Pons (tissue), 1 donor: ENCODE measurements around the gene NEU4.
A peak's percentile ranks its signal among the peaks of the same experiment; 100 is the strongest.

Experiments
- DNase-seq: peaks from one replicate; pipeline ENCODE4 v3.0.0-alpha.2; 2016; ENCODE audit warnings: low spot score

NEU4 gene

DNA sequence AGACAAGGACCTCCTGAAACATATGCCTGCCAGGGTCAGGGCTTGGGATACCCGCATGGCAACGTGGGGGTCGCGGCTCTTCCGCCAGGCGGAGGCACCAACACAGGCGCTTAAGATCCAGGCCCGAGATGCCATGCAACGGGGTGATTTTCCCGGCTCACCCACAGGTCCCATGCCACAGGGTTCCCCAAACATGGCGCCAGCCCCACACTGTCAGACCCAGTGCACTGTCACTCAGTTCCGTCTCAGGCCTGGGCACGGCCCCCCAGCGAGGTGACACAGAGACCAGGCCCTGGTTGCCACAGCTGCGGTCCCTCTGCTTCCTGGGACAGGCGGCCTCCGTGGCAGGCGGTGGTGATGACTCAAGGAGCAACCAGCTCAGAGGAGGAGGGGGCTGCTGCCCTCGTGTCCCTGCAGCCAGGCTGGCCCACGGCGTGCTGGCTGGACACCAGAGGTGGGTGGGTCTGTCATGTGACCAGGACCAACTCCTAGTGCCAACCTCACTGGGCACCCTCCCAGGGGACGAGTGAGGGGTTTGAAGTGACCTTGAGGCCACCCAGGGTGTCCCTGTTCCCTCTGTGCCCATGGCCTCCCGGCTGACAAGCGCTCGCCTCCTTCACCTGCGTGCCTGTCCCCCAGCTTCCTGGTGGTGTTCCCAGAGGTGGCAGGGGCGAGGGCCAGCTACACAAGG lies 44.8 kb downstream of the NEU4 start:
- no peak for DNase-seq

DNA sequence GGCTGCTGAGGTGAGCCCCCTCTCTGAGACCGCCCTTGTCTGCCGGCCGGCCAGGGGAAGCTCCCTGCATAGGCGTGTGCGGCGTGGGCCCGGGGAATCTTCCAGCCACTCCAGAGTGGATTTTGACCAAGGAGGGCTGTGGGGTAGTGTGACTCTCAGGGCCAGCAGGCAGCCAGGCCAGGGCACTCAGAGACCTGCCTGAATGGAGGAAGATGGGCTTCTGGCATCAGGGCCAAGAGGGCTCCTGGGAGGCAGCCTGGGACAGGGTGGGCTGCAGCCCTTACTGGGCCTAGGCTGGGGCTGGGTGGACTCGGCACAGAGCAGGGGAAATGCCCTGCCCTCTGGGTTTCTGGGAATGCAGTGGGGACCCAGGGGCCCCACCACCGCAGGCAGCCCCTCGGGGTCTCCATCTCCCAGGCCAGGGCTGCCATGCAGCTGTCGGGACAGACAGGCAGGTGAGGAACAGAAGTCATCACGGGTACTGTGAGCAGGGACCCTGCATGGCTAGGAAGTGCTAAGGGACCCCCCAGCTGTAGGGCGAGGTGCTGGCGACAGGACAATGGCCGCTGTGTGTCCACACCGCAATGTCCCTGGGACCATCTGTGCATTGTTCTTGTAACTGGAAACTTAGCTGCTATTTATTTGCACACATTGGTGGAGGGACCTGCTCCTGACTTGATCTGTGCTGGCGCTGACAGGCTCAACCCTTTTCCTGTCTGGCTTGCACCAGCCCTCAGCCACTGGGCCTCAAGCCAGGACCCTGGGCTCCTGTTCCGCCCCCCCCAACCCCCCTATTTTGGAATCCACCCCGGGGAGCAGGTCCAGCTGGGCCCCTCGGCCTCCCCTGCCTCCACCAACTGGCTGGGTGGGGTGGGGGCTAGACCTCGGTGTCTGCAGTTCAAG lies 45.6 kb downstream of the NEU4 start:
- no peak for DNase-seq

DNA sequence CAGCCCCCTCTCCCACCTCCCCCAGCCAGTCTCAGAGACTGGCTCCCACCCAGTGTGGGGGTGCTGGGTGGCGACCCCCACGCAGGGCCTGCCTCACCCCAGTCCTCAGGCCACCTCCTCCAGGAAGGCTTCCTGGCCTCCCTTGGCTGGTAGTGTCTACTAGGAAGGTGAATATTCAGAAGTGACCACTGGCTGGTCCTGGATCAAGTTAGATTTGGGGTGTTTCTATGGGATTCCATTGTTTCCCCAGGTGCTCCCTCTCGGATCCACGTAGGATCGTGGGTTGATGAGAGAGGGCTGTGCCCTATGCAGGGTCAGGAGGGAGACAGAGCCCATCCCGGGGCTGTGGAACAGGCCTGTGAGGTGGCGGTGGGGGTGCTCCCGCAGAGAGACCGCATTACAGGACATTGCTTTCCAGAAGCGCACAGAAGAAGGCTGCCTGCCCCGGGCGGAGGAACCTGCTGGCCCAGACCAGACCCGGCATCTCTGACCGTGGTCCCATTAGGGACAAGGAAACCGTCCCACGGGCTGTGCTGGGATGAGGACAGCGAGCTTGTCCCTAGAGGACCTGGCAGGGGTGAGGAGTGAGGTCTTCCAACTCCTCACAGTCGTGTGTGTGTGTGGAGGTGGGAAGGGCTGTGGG lies 46.4 kb downstream of the NEU4 start:
- no peak for DNase-seq

DNA sequence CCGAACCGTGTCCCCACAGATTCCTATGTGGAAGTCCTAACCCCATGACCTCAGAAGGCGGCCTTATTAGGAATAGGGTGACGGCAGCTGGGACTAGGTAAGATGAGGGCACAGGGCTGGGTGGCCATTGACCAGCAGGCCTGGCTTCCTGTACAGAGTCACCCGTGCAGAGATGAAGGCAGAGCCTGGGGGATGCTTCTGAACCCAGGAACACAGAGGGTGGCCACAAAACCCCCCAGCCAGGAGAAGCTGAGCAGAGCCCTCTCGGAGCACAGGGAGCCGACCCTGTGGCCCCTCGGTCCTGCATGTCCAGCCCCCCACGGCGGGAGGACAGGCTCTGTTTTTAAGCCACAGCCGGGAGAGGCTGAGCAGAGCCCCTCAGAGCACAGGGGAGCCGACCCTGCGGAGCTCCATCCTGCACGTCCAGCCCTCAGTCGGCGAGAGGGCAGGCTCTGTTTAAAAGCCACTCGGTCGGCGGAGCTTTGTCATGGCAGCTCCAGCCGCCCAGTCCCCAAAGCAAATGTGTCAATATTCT lies 47.0 kb downstream of the NEU4 start:
- DNase-seq, result no peak

DNA sequence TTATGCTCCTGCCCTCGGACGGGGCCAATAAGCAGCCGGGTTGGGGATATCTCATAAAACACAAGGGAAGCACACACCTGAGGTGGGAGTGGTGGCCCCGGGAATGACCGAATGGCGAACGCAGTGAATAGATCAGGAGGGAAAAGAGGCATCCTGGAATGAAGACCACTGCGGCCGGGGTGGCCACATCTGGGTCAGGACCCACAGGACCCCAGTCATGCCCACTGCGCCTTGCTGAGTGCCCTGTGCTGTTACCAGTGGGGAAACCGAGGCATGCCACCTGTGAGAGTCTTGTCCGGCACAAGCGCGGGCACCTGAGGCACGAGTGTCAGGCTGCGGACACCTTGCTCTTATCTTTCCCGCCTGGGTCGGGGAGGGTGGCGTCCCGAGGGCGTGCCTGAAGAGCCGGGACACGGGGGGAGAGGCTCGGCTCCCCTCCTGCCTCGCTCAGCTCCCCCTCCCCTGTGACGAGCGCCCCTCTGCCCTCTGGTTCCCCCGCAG lies 48.1 kb downstream of the NEU4 start:
- DNase-seq, result no peak

DNA sequence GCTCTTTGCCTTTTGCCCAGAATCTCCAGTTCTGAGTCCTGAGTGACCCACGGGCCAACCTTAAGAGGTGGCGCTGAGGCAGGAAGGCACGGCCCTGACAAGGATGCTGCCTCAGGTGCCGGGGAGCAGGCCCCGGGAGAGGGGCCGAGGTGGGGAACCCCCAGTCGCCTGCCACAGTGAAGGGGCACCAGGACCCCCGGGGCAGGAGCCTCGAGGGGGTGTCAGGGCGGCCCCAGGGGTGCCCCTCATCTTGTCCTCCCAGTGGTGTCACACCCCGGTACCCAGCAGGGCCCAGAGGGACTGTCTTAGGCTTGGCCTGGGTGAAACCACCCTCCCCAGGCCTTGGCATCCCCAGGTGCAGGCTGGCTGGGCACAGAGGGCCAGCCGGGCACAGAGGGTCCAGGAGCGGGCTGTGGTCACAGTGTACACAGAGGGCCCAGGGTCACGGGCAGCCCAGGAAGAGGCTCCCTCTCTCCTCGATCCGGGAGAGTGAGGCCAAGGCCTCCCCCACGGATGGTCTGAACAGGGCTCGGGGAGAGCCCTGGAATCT lies 48.7 kb downstream of the NEU4 start:
- no peak for DNase-seq

DNA sequence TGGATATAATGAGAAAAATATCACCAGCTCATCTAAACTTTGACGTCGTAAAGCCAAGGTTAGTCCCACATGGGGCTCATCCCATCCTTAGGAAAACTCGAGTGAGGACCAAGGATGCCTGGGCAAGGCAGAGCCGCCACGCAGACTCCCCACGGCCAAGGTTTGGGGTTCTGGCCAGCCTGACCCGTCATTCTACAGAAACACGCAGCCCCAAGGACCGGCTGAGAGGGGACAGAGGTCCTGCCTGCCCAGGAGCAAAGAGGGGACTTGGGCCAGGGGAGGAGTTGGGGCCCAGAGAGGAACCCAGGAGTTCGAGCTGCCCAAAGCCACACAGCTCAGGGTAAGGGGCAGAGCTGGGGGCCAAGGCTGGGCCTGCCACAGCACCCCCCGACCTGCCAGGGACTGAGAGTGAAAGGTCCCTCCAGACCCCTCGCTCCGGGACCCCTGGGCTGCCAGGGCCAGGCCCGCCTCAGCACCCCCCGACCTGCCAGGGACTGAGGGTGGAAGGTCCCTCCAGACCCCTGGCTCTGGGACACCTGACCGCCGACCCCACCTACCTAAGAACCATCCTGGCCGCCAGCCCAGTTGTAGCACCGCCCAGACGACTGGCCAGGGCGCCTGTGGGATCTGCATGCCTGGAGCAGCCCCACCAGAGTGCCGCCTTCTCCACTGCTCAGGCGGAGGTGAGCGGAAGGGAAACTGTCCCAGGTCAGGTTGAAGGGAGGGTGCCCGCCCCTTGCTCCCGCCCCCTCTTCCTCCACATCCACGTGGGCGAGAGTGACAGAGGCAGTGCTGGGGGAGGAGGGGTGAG lies 49.4 kb downstream of the NEU4 start, which contains the start of gene PDCD1:
Gene PDCD1 (minus strand): TSS at position 689 of the 811 bp plus-strand sequence. CDS start 56 bp downstream, at position 633.
- DNase-seq, result no peak

DNA sequence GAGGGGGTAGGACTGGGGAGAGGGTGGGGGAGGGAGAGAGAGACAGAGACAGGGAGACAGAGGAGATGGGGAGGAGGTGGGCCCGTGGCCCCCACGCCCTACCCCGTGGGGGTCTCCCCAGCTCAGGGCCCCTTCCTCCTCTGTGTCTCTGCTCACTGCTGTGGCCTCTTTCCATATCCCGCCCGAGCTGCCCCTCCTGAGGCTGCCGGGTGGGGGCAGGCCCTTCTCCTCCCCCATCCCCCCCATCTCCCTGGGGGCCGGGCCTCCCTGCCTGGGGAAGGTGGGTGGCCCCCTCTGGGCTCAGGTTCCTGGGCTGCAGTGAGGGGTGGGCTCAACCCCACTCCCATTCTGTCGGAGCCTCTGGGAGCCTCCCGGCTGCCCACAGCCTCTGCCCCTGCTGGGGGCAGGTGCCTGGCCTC lies 50.0 kb downstream of the NEU4 start:
- no peak for DNase-seq

DNA sequence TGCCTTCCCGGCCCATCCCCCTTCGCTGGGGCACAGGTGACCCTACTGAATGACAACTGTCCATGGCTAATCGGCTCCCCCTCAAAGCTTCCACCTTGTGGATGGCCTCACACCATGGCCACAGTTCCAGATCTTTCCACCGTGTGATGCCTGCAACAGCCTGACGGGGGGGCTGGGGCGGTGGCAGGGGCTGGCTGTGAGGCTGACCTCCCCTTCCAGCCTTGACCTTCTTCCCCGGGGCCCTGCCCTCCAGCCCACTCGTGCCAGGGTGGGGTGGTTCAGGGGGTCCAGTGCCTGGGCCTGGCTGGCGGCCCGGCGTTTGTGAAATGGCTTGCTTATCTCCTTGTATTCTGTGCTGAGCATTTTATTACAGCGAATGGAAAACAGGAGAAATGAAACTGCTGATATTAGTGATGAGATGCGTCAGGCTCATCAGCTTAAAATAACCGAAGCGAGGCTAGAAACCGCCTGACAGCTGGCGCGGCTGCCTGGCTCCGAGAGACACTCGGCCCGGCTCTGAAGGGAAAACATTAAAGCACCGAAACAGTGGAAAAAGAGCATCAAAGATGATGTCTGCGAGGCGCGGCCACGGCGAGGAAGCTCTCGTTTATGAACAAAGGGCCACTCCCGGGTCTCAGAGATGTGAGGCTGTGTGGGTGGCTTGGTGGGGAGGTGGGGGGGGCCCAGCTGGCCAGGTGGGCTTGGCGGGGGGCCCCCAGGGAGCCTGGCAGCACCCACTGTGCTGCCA lies 50.6 kb downstream of the NEU4 start:
- peak; percentile 40 for DNase-seq

DNA sequence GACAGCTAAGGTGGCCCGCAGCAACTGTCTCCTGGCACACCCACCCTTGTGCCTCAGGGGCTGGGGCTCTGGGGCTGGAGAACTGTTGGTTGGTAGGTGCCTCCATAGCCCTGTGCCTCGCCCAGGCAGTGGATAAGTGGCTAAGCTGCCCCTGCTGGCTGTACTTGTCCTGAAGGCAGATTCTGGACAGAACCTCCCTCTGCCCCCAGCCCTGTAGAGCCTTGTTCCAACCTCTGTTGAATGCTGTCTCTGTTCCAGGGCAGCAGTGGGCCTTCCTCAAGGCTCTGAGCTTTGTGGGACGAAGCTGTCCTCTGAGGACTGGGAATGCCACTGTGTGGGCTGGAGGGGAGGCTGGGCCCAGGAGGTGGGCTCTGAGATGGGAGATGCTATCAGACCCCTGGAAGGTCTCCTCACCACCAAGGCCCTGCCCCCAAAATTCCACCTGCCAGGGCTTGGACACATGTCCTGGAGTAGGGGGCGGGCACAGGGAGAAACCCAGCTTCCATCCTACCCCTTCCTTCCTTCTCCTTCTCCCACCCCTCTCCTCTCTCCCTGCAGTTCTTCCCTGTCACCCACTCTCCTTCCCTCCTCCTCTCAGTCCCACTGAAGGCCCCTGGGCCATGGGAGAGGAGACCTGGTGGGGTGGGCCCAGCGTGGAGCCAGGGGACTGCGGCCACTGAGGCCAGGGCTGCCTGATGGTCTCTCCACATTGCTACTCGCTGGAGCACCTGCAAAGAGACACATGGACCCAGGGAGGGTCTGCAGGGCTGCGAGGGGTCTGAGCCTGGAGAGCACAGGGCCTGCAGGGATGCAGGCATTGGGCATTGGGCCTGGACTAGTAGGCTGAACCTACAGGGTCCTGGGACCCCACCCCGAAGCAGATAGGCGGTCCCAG lies 51.4 kb downstream of the NEU4 start:
- no peak for DNase-seq

DNA sequence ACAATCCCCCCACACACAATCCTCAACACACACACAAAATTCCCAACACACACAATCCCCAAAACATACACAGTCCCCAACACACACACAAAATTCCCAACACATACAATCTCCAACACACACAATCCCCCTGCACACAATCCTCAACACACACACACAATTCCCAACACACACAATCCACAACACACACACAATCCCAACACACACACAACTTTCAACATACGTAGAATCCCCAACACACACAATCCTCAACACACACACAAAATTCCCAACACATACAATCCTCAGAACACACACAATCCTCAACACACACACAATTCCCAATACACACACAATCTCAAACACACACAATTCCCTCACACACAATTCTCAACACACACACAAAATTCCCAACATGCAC lies 52.3 kb downstream of the NEU4 start:
- no peak for DNase-seq

DNA sequence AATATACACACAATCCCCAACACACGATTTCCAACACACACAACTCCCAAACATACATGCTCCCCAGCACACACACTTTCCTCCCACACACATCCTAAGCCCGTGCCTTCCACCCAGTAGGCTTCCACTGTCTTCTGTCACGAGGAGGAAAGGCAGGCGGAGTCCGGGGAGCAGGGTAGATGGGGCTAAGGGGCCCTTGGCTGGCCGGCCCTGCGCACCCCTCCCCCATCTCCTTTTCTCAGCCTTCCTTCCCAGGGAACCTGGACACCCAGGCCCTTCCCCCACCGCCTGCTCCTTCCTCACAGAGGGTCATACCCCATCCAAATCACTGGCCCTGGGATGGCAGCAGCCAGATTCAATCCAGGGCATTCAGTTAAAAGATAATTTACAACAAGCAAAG lies 53.1 kb downstream of the NEU4 start:
- no peak for DNase-seq

DNA sequence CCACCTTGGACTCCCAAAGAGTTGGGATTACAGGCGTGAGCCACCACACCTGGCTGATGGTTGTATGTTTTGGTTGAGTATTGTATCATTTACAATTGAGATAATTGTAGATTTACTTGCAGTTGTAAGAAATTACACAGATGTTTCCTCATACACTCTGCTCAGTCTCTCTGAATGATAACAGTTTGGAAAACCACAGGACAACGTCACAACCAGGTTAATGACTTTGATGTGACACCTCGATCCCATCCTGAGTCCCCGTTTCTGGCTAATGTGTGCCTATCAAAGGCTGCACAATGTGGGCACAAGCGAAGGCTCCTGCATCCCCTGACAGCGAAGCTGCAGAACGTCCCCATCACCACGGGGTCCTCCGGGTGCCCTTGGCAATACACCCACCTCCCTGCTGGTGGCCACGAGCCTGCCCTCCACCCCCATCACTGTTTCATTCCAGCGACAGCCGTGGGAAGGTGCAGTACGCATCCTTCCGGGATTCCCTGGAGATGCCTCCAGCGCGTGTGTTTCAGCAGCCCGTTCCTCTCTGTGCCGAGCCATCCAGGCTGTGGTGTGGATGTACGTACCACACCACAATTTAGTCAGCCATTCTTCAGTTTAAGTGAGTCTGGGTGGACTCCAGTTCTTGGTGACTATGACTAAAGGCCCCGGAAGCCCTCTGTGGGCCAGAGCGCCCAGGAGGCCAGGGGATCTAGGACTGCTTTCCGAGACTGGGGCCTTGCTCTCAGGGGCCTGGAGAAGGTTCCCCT lies 54.0 kb downstream of the NEU4 start:
- no peak for DNase-seq

DNA sequence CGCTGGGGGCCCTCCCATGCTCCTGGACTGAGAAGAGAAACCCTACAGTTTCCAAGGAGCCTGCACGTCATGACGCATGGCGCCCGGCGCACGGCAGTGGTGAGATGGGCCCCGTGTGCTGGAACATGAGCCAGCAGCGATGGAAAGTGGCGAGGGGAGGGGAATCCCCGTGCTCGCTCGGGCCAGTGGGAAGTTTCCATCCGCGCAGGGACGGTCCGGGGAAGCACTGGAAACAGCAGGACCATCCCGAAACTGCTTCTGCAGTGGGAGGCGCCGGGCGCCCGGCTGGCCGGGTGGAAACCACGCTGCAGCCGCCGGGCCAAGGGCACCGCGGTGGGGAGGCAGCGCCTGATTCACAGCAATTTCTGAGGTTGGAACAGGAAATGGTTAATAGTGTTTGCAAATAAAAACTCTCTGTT lies 54.6 kb downstream of the NEU4 start:
- no peak for DNase-seq

DNA sequence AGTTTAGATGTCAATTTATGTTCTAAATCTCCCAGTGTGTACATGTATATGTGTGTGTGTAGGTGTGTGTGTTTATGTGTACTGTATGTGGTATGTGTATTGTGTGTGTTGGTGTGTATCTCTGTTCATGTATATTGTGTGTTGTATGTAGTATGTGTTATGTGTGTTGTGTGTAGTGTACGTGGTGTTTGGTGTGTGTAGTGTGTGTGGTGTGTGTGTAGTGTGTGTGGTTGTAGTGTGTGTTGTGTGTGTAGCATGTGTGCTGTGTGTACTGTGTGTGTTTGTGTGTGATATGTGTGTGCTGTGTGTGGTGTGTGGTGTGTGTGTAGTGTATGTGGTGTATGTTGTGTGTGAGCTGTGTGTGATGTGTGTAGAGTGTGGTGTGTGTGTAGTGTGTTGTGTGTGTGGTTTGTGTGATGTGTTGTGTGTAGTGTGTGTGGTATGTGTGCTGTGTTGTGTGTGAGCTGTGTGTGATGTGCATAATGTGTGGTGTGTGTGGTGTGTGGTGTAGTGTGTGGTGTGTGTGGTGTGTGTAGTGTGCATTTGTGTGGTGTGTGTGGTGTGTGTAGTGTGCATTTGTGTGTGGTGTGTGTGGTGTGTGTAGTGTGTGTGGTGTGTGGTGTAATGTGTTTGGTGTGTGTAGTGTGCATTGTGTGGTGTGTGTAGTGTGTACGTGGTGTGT lies 55.3 kb downstream of the NEU4 start:
- DNase-seq, result no peak

DNA sequence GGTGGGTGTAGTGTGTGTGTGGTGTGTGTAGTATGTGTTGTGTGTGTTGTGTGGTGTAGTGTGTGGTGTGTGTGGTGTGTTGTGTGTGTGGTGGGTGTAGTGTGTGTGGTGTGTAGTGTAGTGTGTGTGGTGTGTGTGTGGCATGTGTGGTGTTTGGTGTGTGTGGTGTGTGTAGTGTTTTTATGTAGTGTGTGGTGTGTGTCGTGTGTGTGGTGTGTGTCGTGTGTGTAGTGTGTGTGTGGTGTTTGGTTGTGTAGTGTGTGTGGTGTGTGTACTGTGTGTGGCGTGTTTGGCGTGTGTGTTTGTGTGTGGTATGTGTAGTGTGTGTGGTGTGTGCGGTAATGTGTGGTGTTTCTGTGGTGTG lies 55.8 kb downstream of the NEU4 start:
- DNase-seq, result no peak

DNA sequence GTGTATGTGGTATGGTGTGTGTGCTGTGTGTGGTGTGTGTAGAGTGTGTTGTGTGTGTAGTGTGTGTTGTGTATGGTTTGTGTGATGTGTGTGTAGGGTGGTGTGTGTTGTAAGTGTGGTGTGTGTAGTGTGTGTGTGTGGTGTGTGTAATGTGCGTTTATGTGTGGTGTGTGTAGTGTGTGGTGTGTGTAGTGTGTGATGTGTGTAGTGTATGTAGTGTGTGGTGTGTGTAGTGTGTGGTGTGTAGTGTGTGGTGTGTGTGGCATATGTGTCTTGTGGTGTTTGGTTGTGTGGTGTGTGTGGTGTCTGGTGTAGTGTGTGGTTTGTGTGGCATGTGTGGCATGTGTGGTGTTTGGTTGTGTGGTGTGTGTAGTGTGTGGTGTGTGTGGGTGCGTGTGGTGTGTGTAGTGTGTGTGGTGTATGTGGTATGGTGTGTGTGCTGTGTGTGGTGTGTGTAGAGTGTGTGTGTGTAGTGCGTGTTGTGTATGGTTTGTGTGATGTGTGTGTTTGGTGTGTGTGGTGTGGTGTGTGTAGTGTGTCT lies 56.5 kb downstream of the NEU4 start:
- no peak for DNase-seq
